Activated T-cell treated with anti-CD3 and anti-CD28 coated beads, Interleukin-2, amount 50 U/mL, for 1 hour (primary cell): ENCODE measurements around the gene TMEM44.
"Not testable (repeated sequence)": the region's sequence is repeated elsewhere in the genome, so short reads cannot be mapped to it uniquely, and the experiment has no call there.

ENCODE experiments used
- DNase-seq: peaks from one replicate; pipeline ENCODE4 v3.0.0-alpha.2; 2020

TMEM44 gene

DNA sequence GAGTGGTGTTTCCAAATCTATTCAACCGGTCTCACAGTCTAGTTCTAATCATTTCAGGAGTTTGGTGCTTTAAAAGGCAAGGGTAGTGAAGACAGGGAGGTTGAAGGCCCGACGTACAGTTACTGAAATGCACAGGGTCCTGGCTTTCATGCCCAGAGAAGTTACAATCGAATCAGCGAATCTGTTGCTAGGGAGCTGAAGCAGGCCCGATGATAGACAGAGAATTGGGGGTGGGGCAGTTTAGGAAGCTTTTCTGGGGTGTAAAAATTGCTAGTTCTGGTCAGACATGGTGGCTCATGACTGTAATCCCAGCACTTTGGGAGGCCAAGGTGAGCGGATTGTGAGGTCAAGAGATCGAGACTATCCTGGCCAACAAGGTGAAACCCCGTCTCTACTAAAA is 83.4 kb downstream of the TMEM44 start:
- no peak for DNase-seq

DNA sequence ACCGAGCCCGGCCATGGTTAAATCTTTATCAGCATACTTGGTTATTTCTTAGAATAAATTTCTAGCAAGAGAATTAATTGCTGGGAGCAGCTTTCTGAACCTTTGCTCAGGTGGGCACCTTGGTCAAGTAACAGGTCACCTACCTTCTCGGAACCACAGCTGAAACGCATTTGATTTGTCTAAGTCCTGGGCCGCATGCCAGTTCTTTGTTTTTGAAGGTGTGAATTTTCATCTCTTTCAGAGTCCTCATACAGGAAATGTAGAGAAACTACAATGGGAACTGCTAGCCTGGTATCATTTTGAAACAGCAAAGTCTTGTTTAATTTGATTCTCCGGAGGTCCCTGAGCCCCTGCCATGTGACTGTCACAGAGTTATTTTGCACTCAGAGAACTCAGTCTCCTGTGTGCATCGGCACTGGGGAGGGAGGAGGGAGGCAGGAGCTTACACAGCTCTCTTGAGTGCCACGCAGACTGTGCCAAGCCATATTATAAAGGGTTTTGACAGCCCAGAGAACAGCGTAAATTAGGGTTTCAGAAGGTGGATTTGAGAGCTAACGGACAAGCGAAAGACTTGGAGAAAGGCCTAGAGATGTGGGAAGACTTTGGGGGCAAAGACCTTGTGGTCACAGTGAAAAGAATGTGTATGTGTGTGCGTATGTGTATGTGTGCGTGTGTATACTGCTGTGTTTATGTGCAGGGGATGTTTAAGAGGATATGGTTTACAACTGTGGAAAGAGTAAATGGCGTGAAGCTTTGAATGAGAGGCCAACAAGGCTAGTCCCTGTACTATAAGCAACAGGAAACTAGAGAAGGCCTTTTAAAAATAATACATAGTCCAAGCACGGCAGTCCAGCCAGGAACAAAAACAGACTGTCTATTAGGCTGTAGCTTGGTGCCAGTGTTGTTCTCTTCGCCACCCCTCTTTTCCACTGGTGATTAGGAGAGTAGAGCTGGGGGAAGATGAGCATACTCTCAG is 84.6 kb downstream of the TMEM44 start:
- no peak for DNase-seq

DNA sequence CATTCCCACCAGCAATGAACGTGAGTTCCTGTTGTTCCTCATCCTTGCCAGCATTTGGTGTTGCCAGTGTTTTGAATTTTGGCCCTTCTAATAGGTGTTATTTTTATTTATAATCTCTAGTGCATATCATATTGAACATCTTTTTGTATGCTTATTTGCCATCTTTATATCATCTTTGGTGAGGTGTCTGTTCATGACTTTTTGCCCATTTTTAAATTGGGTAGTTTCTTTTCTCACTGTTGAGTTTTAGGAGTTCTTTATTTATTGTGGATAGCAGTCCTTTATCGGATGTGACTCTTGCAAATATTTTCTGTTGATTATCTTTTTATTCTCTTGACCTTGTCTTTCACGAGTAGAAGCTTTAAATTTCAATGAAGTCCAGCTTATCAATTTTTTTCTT is 86.2 kb downstream of the TMEM44 start:
- no peak for DNase-seq

DNA sequence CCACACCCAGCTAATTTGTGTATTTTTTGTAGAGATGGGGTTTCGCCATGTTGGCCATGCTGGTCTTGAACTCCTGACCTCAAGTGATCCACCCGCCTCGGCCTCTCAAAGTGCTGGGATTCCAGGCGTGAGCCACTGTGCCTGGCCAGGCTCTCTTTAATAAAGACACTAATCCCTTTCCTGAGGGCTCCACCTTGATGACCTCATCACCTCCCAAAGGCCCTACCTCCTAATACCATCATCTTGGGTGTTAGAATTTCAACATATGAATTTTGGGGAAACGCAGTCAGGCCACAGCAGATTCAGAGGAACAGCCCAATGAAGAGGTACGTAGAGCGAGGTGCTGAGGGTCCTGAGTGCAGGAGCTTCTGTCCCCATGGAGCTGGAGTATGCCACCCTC is 87.7 kb downstream of the TMEM44 start:
- not testable (repeated sequence) for DNase-seq

DNA sequence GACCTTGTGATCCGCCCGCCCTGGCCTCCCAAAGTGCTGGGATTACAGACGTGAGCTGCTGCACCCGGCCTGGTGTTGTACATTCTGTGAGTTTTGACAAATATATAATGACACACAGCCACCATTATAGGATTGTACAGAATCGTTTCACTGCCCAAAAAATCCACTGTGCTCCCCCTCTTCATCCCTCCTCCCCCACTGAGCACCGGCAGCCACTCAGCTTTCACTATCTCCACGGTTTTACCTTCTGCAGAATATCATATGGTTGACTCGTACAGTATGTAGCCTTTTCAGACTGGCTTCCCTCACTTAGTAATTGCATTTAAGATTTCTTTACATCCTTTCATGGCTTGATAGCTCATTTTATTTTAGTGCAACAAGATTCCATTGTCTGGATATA is 89.7 kb downstream of the TMEM44 start:
- no peak for DNase-seq

DNA sequence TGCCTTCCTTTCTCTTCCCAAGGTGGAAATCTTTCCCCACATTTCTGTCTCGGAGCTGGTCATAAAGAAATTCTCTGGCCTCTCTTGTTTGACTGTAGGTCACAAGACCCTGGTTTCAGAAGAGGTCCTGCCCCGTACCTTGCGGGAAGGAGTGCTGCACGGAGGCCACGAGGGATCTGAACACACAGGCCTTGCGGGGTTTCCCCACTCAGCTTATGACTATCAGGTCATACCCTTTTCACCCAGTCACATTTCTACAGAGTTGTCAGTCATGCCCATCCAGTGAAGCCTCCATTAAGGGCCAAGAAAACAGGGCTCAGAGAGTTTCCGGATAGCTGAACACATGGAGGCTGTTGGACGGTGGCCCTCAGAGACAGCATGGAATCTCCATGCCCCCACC is 91.7 kb downstream of the TMEM44 start:
- no peak for DNase-seq

DNA sequence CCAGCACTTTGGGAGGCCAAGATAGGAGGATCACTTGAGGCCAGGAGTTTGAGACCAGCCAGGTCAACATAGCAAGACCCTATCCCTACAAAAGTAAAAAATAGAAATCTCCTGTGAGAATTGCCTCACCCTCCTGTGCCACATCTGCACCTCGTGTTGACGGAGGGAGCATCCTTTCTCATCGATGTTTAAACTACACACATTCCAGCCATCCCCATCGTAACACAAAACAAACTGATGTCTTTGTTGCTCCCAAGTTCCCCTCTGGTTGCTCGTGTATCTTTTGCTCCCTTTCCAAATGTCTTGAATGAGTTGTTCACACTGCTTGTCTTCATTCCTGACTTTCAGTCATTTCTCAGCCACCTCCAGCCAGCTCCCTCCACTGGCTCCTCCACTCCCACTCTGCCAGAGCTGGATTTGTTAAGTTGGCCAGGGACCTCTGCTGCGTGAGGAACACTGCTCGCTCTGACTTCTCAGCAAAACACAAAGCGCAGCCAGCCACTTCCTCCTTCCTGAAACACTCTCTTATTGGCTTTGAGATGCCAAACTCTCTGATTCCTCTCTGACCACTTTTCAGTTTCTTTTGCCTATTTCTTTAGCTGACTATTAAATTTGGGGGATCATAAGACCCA is 92.8 kb downstream of the TMEM44 start:
- DNase-seq = no peak

DNA sequence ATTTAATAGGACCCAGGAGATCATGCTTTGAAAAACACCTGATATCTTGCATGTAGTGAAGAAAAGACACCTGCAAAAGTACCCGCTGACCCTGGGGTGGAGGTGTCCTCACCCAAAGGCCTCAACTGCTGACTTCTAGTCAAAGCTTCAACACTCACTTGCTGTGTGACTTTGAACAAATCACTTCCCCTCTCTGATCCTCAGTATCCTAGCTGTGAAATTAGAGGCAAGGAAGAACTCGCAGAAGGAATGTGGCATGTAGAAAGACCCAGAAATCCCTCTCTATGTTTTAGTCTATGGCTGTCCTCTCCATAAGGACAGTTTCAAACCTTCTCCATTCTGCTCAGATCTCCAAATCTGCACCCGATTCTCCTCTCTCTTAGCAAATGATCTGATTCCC is 93.7 kb downstream of the TMEM44 start:
- no peak for DNase-seq

DNA sequence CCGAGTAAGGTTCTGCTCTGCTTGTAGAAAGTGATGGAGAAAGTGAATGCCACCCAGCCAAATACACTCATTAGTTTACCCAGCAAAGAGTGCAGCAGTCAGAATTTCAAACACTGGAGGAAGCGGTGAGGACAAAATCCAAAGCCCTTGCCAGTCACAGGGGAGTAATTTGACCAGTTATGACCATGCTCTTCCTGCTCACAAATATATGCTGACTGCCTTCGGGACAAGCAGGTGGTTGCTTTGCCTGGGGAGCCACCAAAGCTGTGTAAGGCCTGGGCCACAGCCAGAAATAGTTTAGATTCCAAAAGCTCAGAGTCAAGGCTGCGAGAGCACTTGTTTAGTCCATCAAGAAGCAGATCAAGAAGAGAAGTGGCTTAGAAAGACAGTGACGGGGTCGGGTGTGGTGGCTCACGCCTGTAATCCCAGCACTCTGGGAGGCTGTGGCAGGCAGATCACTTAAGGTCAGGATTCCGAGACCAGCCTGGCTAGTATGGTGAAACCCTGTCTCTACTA is 95.4 kb downstream of the TMEM44 start:
- no peak for DNase-seq
